Panc1 (cell line): Measurements from ENCODE around the gene COLEC11.

Source experiments
- POLR2AphosphoS5 ChIP-seq: IDR thresholded peaks from 2 replicates; pipeline ENCODE4 v1.6.1; 2012; ENCODE audit warnings: mild to moderate bottlenecking, low read depth, low read length, moderate library complexity
- TF ChIP-seq, protein P1 (sequence below): fragments of 450-650 bp; IDR thresholded peaks from 2 replicates; pipeline ENCODE4 v1.5.1; 2017; ENCODE audit warnings: mild to moderate bottlenecking

GRCh38 chr2:3644246-3644525 lies 49.3 kb downstream of the COLEC11 start:
- TF ChIP-seq, protein P1, sequence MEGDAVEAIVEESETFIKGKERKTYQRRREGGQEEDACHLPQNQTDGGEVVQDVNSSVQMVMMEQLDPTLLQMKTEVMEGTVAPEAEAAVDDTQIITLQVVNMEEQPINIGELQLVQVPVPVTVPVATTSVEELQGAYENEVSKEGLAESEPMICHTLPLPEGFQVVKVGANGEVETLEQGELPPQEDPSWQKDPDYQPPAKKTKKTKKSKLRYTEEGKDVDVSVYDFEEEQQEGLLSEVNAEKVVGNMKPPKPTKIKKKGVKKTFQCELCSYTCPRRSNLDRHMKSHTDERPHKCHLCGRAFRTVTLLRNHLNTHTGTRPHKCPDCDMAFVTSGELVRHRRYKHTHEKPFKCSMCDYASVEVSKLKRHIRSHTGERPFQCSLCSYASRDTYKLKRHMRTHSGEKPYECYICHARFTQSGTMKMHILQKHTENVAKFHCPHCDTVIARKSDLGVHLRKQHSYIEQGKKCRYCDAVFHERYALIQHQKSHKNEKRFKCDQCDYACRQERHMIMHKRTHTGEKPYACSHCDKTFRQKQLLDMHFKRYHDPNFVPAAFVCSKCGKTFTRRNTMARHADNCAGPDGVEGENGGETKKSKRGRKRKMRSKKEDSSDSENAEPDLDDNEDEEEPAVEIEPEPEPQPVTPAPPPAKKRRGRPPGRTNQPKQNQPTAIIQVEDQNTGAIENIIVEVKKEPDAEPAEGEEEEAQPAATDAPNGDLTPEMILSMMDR, result no peak
- TF ChIP-seq POLR2AphosphoS5, result no peak
